NCI-H146 (cell line): ENCODE data around the gene POTEB.
"Not testable (repeated sequence)": the region's sequence is repeated elsewhere in the genome, so short reads cannot be mapped to it uniquely, and the experiment has no call there.

Experiments
- DNase-seq: peaks from one replicate; lab custom pipeline; 2025; lab: John Stamatoyannopoulos, UW

POTEB gene

GRCh38 chr15:21877635-21878034, at the start of gene POTEB:
TSS of gene POTEB (minus strand) at chr15:21877735. CDS start at chr15:21877246, 489 bp downstream.
- DNase-seq = not testable (repeated sequence)

GRCh38 chr15:21890955-21891354, 13.4 kb upstream of the POTEB start:
- not testable (repeated sequence) for DNase-seq

GRCh38 chr15:21889542-21889941, 12.0 kb upstream of the POTEB start:
- not testable (repeated sequence) for DNase-seq

- not testable (repeated sequence) for DNase-seq
These were observed 38.7 kb downstream of the POTEB start for GRCh38 chr15:21838831-21839230.
